MG63 (cell line): ENCODE measurements around the gene MLN. TPM values are rescaled to one million over a fixed set of nuclear protein-coding genes. Genes with fewer than 3 reads are reported as not detected.
A peak's percentile ranks its signal among the peaks of the same experiment; 100 is the strongest.

Experiments used
- DNase-seq: peaks from one replicate; pipeline ENCODE4 v3.0.0-alpha.2; 2020
- H3K27me3 ChIP-seq: fragments of 250-450 bp; sonication (Bioruptor Pico); 2 replicates; pipeline ENCODE4 v1.5.1; 2020; ENCODE audit warnings: mild to moderate bottlenecking, moderate library complexity
- H3K36me3 ChIP-seq: fragments of 250-450 bp; sonication (Bioruptor Pico); 2 replicates; pipeline ENCODE4 v1.5.1; 2020; ENCODE audit warnings: mild to moderate bottlenecking, moderate library complexity
- H3K4me3 ChIP-seq: fragments of 250-450 bp; sonication (Bioruptor Pico); 2 replicates; pipeline ENCODE4 v1.5.1; 2020; ENCODE audit warnings: mild to moderate bottlenecking, moderate library complexity
- H3K9me3 ChIP-seq: fragments of 250-450 bp; sonication (Bioruptor Pico); 2 replicates; pipeline ENCODE4 v1.5.1; 2020; ENCODE audit warnings: mild to moderate bottlenecking, moderate library complexity
- total RNA-seq: library from RNA; depleted of rRNA; stranded (reverse); fragments of >200 nt; shearing (Covaris generic); gene quantifications from 2 replicates; pipeline ENCODE4 v1.2.3, GENCODE V29; 2014; ENCODE audit warnings: low replicate concordance

The MLN gene
- total RNA-seq, 1 experiment from 2014 or later = not detected

- Histone ChIP-seq H3K4me3 (peak overlapping the region; percentile 56), H3K27me3 (no peaks in the 10 kb centered on the region), H3K9me3 (no peaks in the 10 kb centered on the region), H3K36me3 (peaks cover 11% of the 10 kb centered on the region)
- DNase-seq = peak; percentile 11
Observed at GRCh38 chr6:33787346-33787953, 16.4 kb downstream of the MLN start.

GRCh38 chr6:33786736-33787135, 17.1 kb downstream of the MLN start:
- no peak overlapping the region for H3K4me3 ChIP-seq

GRCh38 chr6:33785778-33786177, 18.0 kb downstream of the MLN start:
- peaks cover 14% of the 10 kb centered on the region for H3K36me3 ChIP-seq
- DNase-seq = no peak
- H3K4me3 ChIP-seq = no peak overlapping the region
- H3K27me3 ChIP-seq = no peaks in the 10 kb centered on the region
- H3K9me3 ChIP-seq = no peaks in the 10 kb centered on the region

More at GRCh38 chr6:33786736-33787135, 17.1 kb downstream of the MLN start:
- no peak for DNase-seq
- H3K9me3 ChIP-seq = no peaks in the 10 kb centered on the region
- H3K36me3 ChIP-seq = peaks cover 11% of the 10 kb centered on the region
- H3K27me3 ChIP-seq = no peaks in the 10 kb centered on the region

- Histone ChIP-seq H3K36me3 (peaks cover 18% of the 10 kb centered on the region), H3K27me3 (no peaks in the 10 kb centered on the region), H3K4me3 (no peak overlapping the region), H3K9me3 (no peaks in the 10 kb centered on the region)
- DNase-seq = no peak
Observed at GRCh38 chr6:33784787-33785186, 19.0 kb downstream of the MLN start.

- H3K9me3 ChIP-seq = no peaks in the 10 kb centered on the region
- no peak for DNase-seq
- H3K27me3 ChIP-seq = no peaks in the 10 kb centered on the region
- H3K36me3 ChIP-seq = peaks cover 22% of the 10 kb centered on the region
- no peak overlapping the region for H3K4me3 ChIP-seq
Observed at GRCh38 chr6:33783781-33784520, 19.9 kb downstream of the MLN start.

GRCh38 chr6:33782561-33782960, 21.2 kb downstream of the MLN start:
- no peaks in the 10 kb centered on the region for H3K27me3 ChIP-seq
- H3K36me3 ChIP-seq = peaks cover 22% of the 10 kb centered on the region
- H3K9me3 ChIP-seq = no peaks in the 10 kb centered on the region
- H3K4me3 ChIP-seq = no peak overlapping the region
- DNase-seq = no peak

- Histone ChIP-seq H3K9me3 (no peaks in the 10 kb centered on the region), H3K27me3 (no peaks in the 10 kb centered on the region), H3K36me3 (peaks cover 27% of the 10 kb centered on the region), H3K4me3 (no peak overlapping the region)
- DNase-seq = peak; percentile 64
Observed at GRCh38 chr6:33781131-33781975, 22.4 kb downstream of the MLN start.

GRCh38 chr6:33779895-33780294, 23.9 kb downstream of the MLN start:
- H3K4me3 ChIP-seq = no peak overlapping the region
- H3K36me3 ChIP-seq = peaks cover 30% of the 10 kb centered on the region
- no peak for DNase-seq
- H3K27me3 ChIP-seq = no peaks in the 10 kb centered on the region
- no peaks in the 10 kb centered on the region for H3K9me3 ChIP-seq

GRCh38 chr6:33779290-33779689, 24.5 kb downstream of the MLN start:
- H3K4me3 ChIP-seq = no peak overlapping the region
- no peaks in the 10 kb centered on the region for H3K27me3 ChIP-seq
- no peak for DNase-seq
- H3K36me3 ChIP-seq = peaks cover 33% of the 10 kb centered on the region
- H3K9me3 ChIP-seq = no peaks in the 10 kb centered on the region

GRCh38 chr6:33778444-33779121, 25.2 kb downstream of the MLN start:
- Histone ChIP-seq H3K9me3 (no peaks in the 10 kb centered on the region), H3K27me3 (no peaks in the 10 kb centered on the region), H3K4me3 (no peak overlapping the region), H3K36me3 (peaks cover 28% of the 10 kb centered on the region)
- DNase-seq = no peak

GRCh38 chr6:33777398-33778388, 26.1 kb downstream of the MLN start:
- H3K4me3 ChIP-seq = no peak overlapping the region
- H3K27me3 ChIP-seq = no peaks in the 10 kb centered on the region
- peaks cover 24% of the 10 kb centered on the region for H3K36me3 ChIP-seq
- DNase-seq = no peak
- H3K9me3 ChIP-seq = no peaks in the 10 kb centered on the region

GRCh38 chr6:33776764-33777163, 27.0 kb downstream of the MLN start:
- Histone ChIP-seq H3K36me3 (peaks cover 24% of the 10 kb centered on the region), H3K4me3 (no peak overlapping the region), H3K27me3 (no peaks in the 10 kb centered on the region), H3K9me3 (no peaks in the 10 kb centered on the region)
- DNase-seq = no peak

- no peak overlapping the region for H3K4me3 ChIP-seq
- H3K27me3 ChIP-seq = no peaks in the 10 kb centered on the region
- H3K36me3 ChIP-seq = peaks cover 24% of the 10 kb centered on the region
- DNase-seq = no peak
- H3K9me3 ChIP-seq = no peaks in the 10 kb centered on the region
Observed at GRCh38 chr6:33776186-33776585, 27.6 kb downstream of the MLN start.

GRCh38 chr6:33774774-33775173, 29.0 kb downstream of the MLN start:
- Histone ChIP-seq H3K9me3 (no peaks in the 10 kb centered on the region), H3K4me3 (no peak overlapping the region), H3K36me3 (peaks cover 17% of the 10 kb centered on the region), H3K27me3 (no peaks in the 10 kb centered on the region)
- DNase-seq = no peak

GRCh38 chr6:33772902-33773472, 30.8 kb downstream of the MLN start:
- Histone ChIP-seq H3K4me3 (no peak overlapping the region), H3K9me3 (no peaks in the 10 kb centered on the region), H3K36me3 (peaks cover 13% of the 10 kb centered on the region), H3K27me3 (no peaks in the 10 kb centered on the region)
- no peak for DNase-seq
